Measurements from ENCODE around the gene SPEF1.

The SPEF1 gene

GRCh38 chr20:3820901-3821727, 39.9 kb upstream of the SPEF1 start:
- peak overlapping the region; percentile 81 for H3K4me2 ChIP-seq (ENCODE audit: low read length)
- H3K79me2 ChIP-seq (ENCODE audit: control insufficient read depth, low read length) = peaks cover 14% of the 10 kb centered on the region
- H3K9me2 ChIP-seq (replicated peaks; ENCODE audit: control insufficient read depth, low read length) = no peaks in the 10 kb centered on the region
- H3F3A ChIP-seq (ENCODE audit: control insufficient read depth, insufficient read depth) = no peaks in the 10 kb centered on the region
- no peaks in the 10 kb centered on the region for H3K9me3 ChIP-seq (ENCODE audit: control insufficient read depth, insufficient read depth, low read length)
- peak overlapping the region; percentile 85 for H3K4me3 ChIP-seq (ENCODE audit: low read length)
- H3K27me3 ChIP-seq (ENCODE audit: control insufficient read depth, low read length) = no peaks in the 10 kb centered on the region; the same call in 1 of the 2 replicates
- TF ChIP-seq CTCF (IDR thresholded peaks at IDR 0.05; ENCODE audit: low read depth, low read length, poor library complexity, severe bottlenecking) (no peak), EZH2phosphoT487 (IDR thresholded peaks at IDR 0.05; ENCODE audit: borderline replicate concordance, low read length) (no peak)
- peaks cover 19% of the 10 kb centered on the region for H3K36me3 ChIP-seq (ENCODE audit: control insufficient read depth, low read length)
- no peaks in the 10 kb centered on the region for H4K20me1 ChIP-seq (ENCODE audit: control insufficient read depth, insufficient read depth, low read depth, low read length)
- H3K4me1 ChIP-seq (ENCODE audit: control insufficient read depth, low read length) = peaks cover 26% of the 10 kb centered on the region
- H3K27ac ChIP-seq (ENCODE audit: low read depth, low read length) = peak overlapping the region; percentile 64

- peak within 1 kb of the TSS; percentile 81 for H3K4me2 ChIP-seq (ENCODE audit: low read length)
- peaks cover 17% of the 10 kb centered on the region for H3K36me3 ChIP-seq (ENCODE audit: control insufficient read depth, low read length)
- H3K4me1 ChIP-seq (ENCODE audit: control insufficient read depth, low read length) = peaks cover 24% of the 10 kb centered on the region
- peak within 1 kb of the TSS; percentile 85 for H3K4me3 ChIP-seq (ENCODE audit: low read length)
- H3K79me2 ChIP-seq (ENCODE audit: control insufficient read depth, low read length) = peaks cover 14% of the 10 kb centered on the region
- H3K9me3 ChIP-seq (ENCODE audit: control insufficient read depth, insufficient read depth, low read length) = no peaks in the 10 kb centered on the region
- peak within 1 kb of the TSS; percentile 64 for H3K27ac ChIP-seq (ENCODE audit: low read depth, low read length)
- H3K27me3 ChIP-seq (ENCODE audit: control insufficient read depth, low read length) = no peaks in the 10 kb centered on the region; the same call in 1 of the 2 replicates
- H3F3A ChIP-seq (ENCODE audit: control insufficient read depth, insufficient read depth) = no peaks in the 10 kb centered on the region
- TF ChIP-seq CTCF (IDR thresholded peaks at IDR 0.05; ENCODE audit: low read depth, low read length, poor library complexity, severe bottlenecking) (peak; percentile 98), EZH2phosphoT487 (IDR thresholded peaks at IDR 0.05; ENCODE audit: borderline replicate concordance, low read length) (no peak)
- H4K20me1 ChIP-seq (ENCODE audit: control insufficient read depth, insufficient read depth, low read depth, low read length) = no peaks in the 10 kb centered on the region
- H3K9me2 ChIP-seq (replicated peaks; ENCODE audit: control insufficient read depth, low read length) = no peaks in the 10 kb centered on the region
Measured at GRCh38 chr20:3820048-3820900, 39.0 kb upstream of the SPEF1 start, which contains the start of gene AP5S1. Gene AP5S1 (plus strand): TSS chr20:3820547. CDS start chr20:3822118, 1,571 bp downstream.

DNA sequence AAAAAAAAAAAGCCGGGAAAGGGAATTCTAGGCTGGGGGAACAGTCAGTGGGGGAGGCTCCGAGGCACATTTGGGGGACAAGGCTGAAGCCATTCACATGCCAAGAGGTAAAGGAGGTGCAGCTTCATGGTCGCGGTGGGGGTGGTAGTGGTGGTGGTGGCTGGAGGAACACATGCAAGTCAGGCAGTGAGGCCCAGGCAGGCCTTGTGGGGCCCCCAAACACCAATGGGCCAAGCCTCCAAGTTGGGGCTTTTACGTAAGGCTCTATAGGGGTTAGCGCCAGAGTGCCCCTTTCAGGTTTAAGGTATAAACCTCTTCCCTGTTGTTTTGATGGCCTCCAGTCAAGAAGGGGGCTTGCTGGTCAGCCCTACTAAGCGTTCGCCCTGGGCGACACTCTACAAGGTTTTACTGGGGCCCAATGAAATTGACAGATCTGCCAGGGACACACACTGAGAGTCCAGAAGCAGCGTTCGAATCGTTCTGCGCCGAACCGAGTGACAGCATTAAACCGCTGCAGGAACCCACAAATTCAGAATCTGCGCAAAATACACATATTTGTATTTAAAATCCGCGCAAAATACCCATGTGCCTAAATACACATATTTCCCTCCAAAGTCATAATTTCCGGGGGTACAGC, 38.3 kb upstream of the SPEF1 start:
- Histone ChIP-seq H3F3A (ENCODE audit: control insufficient read depth, insufficient read depth) (no peaks in the 10 kb centered on the region), H3K4me1 (ENCODE audit: control insufficient read depth, low read length) (peaks cover 24% of the 10 kb centered on the region), H3K79me2 (ENCODE audit: control insufficient read depth, low read length) (peaks cover 14% of the 10 kb centered on the region), H3K4me2 (ENCODE audit: low read length) (peak overlapping the region; percentile 81), H3K36me3 (ENCODE audit: control insufficient read depth, low read length) (peaks cover 17% of the 10 kb centered on the region), H3K27ac (ENCODE audit: low read depth, low read length) (peak overlapping the region; percentile 10; the same call in 1 of the 2 replicates), H4K20me1 (ENCODE audit: control insufficient read depth, insufficient read depth, low read depth, low read length) (no peaks in the 10 kb centered on the region), H3K27me3 (ENCODE audit: control insufficient read depth, low read length) (no peaks in the 10 kb centered on the region; the same call in 1 of the 2 replicates), H3K4me3 (ENCODE audit: low read length) (peak overlapping the region; percentile 85), H3K9me2 (replicated peaks; ENCODE audit: control insufficient read depth, low read length) (no peaks in the 10 kb centered on the region), H3K9me3 (ENCODE audit: control insufficient read depth, insufficient read depth, low read length) (no peaks in the 10 kb centered on the region)
- TF ChIP-seq CTCF (IDR thresholded peaks at IDR 0.05; ENCODE audit: low read depth, low read length, poor library complexity, severe bottlenecking) (no peak), EZH2phosphoT487 (IDR thresholded peaks at IDR 0.05; ENCODE audit: borderline replicate concordance, low read length) (no peak)

Data from DOHH2 (cell line).